HG03159 (cell line): Measurements from ENCODE around the gene ZNF124.
A peak's percentile ranks its signal among the peaks of the same experiment; 100 is the strongest.
"Not testable (repeated sequence)": the region's sequence is repeated elsewhere in the genome, so short reads cannot be mapped to it uniquely, and the experiment has no call there.

Experiments used
- ATAC-seq: cut with Tn5 transposase; IDR thresholded peaks from one replicate; pipeline ENCODE4 v1.9.1; 2021; ENCODE audit warnings: mild to moderate bottlenecking, moderate library complexity; ENCODE audit not compliant: unreplicated experiment

Gene ZNF124

GRCh38 chr1:247171875-247172563 is at the start of gene ZNF124:
ZNF124 (minus strand) TSS chr1:247172020; CDS start chr1:247171877, 143 bp downstream.
- ATAC-seq: peak; percentile 99

GRCh38 chr1:247220280-247220679 is 48.5 kb upstream of the ZNF124 start:
- ATAC-seq: not testable (repeated sequence)

DNA sequence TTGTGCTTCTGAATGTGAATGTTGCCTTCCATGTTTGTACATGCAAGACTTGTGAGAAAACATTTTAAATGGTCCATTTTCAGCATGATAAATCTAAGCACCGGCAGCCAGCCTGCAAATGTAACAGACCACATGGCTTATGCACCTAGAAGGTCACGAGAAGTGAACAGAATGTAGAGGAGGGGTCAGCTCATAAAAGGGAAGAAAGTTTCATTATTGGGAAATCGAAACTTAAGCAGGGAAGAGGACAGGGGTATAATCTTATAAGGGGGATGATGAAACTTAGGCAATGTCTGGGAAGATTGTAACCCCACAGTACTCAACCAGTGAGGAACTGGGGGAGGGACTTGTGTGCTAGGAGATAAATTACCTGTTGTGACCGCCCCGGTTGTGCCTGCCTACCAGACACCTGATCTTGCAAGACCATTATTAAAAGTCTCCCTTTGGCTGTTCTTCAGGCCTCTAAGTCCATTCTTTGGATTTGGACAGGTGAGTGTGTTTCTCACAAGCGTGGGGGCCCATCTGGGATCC is 46.4 kb upstream of the ZNF124 start:
- ATAC-seq: no peak

DNA sequence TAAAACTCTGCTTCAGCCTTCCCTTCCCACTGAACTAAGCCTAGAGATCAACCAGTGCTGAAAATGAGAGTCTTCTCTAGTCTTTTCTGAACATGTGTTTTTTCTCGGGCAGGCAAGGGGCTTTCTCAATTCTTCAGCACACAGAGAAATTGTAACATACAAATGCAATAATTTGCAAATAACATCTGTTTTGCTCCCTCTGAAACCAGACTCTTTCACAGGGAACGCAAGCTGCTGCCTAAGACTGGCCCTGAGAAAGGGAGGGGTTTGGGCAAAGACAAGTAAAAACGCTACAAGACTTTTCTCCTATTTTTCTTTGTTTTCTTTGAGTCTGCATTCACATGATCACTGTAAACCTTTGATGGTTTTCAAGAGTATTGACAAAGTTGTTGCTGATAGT is 44.4 kb upstream of the ZNF124 start:
- no peak for ATAC-seq

DNA sequence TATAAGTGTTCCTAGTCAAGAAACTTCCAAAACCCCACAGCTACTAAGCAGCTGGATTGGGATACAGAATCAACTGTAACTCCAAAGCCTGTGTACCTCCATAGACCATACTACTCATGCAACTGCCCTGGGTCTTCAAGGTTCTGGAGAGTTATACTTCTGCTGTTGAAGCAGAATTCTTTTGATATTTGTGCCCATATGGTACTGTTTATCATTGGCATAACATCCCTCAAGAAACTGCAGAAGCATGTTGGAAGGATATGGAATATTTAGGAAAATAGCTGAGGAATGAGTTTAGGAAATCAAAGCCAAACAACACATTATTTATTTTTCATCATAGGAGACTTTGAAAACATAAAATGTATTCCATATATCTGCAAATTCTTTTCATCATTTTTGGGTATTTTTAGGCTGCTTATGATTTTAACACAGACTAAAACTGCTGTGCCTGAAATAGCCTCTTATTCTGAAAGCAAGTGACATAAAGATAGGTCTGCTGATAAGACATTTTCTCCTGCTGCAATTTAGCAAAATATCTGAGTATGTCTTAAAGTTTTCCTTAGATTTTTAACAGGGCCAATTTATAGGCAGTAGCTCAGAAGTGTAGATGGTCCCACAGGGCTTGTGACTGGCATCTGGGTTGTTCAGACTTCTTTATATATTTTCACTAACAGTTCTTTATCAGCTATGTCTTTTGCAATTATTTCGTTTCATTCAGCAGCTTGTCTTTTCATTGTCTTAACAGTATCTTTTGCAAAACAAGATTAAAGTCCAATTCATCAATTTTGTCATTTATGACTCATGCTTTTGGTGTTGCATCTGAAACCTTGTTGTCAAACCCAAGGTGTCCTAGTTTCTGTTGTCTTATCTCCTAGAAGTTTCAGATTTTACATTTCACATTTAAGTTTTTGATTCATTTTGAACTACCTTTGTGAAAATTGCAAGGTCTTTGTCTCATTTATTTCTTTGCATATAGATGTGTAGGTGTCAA is 41.1 kb upstream of the ZNF124 start:
- no peak for ATAC-seq

DNA sequence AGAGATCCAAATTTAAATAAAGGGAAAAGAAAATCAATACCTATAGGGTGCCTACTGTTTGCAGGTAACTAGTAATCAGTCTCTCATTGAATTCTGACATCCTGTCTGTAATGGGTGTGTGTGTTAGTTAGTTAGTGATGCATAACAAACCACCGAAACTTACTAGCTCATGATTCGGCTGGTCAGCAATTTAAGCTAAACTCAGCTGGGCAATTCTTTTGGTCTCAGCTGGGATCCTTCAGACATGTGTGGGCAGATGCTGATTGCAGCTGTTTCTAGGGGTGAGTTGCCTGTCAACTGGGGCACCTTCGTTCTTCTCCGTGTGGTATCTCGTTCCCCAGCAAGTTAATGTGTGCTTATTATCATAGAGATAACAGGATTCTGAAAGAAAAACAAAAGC is 40.2 kb upstream of the ZNF124 start:
- ATAC-seq: peak; percentile 46

GRCh38 chr1:247211339-247211738 is 39.5 kb upstream of the ZNF124 start:
- ATAC-seq: no peak

- peak; percentile 93 for ATAC-seq
Observed at GRCh38 chr1:247210376-247211117, 38.7 kb upstream of the ZNF124 start.

- peak; percentile 2 for ATAC-seq
Observed at GRCh38 chr1:247210062-247210375, 38.2 kb upstream of the ZNF124 start.

GRCh38 chr1:247209396-247209795 is 37.6 kb upstream of the ZNF124 start:
- ATAC-seq: no peak

GRCh38 chr1:247204177-247204647 is 32.4 kb upstream of the ZNF124 start:
- no peak for ATAC-seq

DNA sequence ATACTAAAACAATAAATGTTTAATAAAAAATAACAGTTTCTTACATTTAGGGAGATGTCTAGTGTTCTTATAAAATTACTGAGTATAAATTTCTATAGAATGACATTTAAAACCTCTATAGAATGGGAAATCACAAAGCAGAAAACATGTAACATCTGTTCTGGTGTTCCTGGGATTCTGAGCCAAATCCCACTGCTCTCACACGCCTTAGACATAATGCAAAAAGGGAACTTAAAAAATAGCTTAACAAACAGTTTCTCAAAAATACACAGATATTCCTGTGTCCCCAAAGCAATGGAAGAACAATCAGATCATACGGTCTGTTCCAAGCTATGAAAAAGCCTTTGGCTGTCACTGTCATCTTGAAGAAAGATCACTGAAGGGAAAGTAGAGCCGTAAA is 27.0 kb upstream of the ZNF124 start:
- no peak for ATAC-seq

DNA sequence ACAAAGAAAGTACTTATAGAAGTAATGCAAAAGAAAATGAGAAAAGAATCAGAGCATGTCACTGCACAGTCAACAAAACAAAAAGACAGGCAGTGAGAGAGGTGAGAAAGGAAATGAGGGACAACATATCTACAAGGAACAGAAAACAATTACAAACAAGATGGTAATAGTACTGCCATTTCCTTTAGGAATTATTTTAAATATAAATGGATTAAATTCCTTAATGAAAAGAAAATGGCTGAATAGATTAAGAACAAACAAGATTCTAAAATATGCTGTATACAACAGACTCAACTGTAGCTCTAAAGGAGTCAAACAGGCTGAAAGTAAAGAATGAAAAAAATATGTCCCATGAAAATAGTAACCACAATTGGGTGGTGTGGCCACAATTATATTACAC is 22.1 kb upstream of the ZNF124 start:
- no peak for ATAC-seq

DNA sequence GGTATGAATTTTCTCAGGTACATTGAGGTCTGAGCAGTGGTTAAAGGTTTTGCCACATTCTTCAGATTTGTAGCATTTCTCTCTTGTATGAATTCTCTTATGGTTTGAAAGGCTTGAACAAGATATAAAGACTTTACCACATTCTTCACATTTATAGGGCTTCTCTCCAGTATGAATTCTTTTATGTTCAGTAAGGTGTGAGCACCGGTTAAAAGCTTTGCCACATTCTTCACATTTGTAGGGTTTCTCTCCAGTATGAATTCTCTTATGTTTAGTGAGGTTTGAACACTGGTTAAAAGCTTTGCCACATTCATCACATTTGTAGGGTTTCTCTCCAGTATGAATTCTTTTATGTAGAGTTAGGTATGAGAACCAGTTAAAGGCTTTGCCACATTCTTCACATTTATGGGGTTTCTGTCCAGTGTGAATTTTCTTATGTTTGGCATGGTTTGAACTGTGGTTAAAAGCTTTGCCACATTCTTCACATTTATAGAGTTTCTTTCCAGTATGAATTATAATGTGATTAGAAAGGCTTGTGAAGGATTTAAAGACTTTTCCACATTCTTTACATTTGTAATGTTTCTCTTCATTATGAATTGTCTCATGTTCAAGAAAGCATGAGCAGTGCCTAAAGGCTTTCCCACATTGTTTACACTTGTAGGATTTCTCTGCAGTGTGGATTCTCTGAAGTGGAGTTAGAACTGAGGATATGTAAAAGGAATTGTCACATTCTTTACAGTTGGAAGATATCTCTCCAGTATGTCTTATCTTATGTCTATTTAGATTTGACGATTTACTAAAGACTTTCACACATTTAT is 18.4 kb upstream of the ZNF124 start:
- no peak for ATAC-seq

GRCh38 chr1:247185667-247186066 is 13.8 kb upstream of the ZNF124 start:
- no peak for ATAC-seq

GRCh38 chr1:247184254-247184653 is 12.4 kb upstream of the ZNF124 start:
- ATAC-seq: no peak

DNA sequence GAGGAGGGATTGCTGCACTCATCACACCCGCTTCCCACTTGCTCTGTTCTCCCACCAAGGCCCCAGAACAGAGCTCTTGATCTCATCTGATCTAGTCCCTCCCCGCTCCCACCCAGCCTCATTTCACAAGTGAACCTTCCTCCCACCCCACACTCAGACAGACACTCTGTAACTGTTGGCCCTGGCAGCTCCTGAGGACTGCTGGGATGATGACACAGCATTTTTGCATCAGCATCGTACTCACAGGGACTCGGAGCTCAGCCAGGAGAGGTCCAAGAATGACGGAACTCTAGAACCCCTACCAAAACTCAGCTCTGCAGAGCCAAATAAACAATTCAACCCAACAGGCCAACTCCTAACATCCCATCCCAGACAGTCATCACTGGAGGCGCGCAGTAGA is 11.2 kb upstream of the ZNF124 start:
- no peak for ATAC-seq

- ATAC-seq: no peak
Observed at GRCh38 chr1:247180581-247180980, 8.8 kb upstream of the ZNF124 start.

DNA sequence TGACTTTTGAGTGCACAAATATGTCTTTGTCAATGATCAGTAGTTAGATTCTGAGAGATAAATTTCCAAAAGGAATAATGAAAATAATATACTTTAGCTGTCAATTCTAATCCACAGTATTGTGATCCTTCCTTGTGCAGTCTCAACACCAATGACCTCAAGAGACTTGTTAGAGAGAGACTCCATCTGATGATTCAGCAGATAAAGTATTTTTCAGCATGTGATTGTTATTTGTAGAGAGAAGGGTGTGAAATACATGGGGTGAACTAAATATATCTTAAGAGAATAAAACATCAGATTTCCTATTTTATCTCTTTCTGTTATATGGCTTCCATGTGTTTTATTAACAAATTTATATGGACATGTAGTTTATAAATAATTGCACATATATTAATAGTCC is 5.9 kb upstream of the ZNF124 start:
- ATAC-seq: no peak

DNA sequence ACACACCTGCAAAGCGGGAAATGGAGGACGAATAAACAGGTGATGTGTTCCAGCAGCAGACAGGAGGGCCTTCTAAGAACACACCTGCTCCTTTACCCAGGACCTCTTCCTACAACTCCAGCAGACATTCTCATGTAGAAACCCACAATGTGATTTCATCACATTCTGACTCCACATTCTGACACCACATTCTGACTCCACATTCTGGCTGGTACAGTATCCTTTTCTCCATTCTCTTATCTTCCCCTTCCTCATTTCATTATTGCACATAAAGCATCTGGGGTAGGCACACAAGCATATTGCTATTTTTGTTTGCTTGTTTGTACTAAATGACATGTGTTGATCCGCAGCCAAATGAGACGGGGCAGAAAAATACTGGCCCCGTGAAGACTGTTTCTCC is 3.6 kb upstream of the ZNF124 start:
- ATAC-seq: no peak
